ENCODE results near the gene SPRED3. TPM values are rescaled to one million over a fixed set of nuclear protein-coding genes. Genes with fewer than 3 reads are reported as not detected.

The SPRED3 gene
- total RNA-seq, 4 donors from 2014 or later = 0.44 to 7.1 (median 0.96) TPM

DNA sequence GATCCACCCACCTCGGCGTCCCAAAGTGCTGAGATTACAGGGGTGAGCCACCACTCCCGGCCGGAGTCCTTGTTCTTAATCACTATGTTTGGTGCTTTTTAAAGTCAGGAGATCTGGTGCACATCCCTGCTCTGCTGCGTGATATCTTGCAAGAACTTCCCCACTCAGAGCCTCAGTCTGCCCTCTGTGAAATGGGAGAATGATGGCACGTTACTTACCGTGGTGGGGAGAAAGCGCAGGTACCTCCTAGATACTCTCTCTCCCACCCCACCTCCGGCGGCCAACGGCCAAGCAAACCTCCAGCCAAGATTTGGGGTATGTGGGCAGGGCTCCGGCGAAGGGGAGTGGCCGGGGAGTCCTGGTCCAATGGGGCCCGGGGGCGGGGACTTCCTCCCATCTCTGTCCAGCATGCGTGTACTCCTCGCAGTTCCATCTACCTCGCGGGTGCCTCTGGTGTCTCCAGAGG, 44.8 kb downstream of the SPRED3 start, which contains the start of gene RYR1:
Gene RYR1 (plus strand): TSS at position 424 of the 466 bp plus-strand sequence. CDS start 139 bp downstream, outside the sequence.
- no peaks in the 10 kb centered on the region for H3K4me1 ChIP-seq
- intact Hi-C loops (cut with DNase I) = no loop called here
- no peaks in the 10 kb centered on the region for H3K36me3 ChIP-seq
- H3K9me3 ChIP-seq = no peaks in the 10 kb centered on the region
- H3K4me3 ChIP-seq (replicated peaks in 1 of 3) = no peak within 1 kb of the TSS
- peak; percentile 15 to 31 for DNase-seq
- WGBS, 2 donors = 20 to 43% methylated on average over 8 to 9 of the region's 20 CpGs
- no peaks in the 10 kb centered on the region for H3K27me3 ChIP-seq
- TF ChIP-seq, protein P1, sequence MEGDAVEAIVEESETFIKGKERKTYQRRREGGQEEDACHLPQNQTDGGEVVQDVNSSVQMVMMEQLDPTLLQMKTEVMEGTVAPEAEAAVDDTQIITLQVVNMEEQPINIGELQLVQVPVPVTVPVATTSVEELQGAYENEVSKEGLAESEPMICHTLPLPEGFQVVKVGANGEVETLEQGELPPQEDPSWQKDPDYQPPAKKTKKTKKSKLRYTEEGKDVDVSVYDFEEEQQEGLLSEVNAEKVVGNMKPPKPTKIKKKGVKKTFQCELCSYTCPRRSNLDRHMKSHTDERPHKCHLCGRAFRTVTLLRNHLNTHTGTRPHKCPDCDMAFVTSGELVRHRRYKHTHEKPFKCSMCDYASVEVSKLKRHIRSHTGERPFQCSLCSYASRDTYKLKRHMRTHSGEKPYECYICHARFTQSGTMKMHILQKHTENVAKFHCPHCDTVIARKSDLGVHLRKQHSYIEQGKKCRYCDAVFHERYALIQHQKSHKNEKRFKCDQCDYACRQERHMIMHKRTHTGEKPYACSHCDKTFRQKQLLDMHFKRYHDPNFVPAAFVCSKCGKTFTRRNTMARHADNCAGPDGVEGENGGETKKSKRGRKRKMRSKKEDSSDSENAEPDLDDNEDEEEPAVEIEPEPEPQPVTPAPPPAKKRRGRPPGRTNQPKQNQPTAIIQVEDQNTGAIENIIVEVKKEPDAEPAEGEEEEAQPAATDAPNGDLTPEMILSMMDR (IDR thresholded peaks at IDR 0.05) = no peak
- TF ChIP-seq POLR2A (IDR thresholded peaks at IDR 0.05) = no peak
- H3K27ac ChIP-seq = no peak within 1 kb of the TSS

DNA sequence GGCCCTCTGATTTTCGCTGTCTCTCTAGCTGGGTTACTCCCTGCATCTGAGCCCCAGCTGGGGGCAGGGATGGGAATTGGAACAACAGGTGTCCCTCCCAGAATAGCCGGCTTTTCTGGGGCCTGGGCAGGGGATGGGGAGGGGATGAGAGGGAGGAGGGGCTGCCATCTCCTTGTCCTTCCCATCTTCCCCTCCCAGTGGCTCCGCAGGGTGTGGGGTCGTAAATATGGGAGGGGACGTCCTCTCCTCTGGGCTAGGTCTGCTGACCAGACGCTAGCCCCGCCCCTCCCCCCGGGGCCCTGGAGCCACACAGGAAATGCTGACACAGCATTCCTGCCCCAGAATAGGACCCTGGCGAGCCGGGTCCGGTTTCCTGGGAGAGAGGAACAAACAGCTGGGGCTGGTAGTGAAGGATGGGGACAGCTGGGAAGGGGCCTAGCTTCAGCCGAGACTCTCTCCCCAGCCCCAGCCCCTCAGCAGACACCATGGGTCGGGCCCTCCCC, 46.1 kb downstream of the SPRED3 start:
- 15 to 23% methylated on average over 8 to 12 of the region's 13 CpGs for WGBS, 2 donors
- TF ChIP-seq POLR2A (IDR thresholded peaks at IDR 0.05) = no peak
- TF ChIP-seq, protein P1 (IDR thresholded peaks at IDR 0.05) = no peak
- peak in 1 of 2 donors; percentile 7 for DNase-seq
- no peaks in the 10 kb centered on the region for H3K9me3 ChIP-seq
- no peaks in the 10 kb centered on the region for H3K4me1 ChIP-seq
- H3K27me3 ChIP-seq = no peaks in the 10 kb centered on the region
- no peak overlapping the region for H3K27ac ChIP-seq
- H3K4me3 ChIP-seq (replicated peaks in 1 of 3) = no peak overlapping the region
- H3K36me3 ChIP-seq = no peaks in the 10 kb centered on the region
- intact Hi-C loops (cut with DNase I) = no loop called here

DNA sequence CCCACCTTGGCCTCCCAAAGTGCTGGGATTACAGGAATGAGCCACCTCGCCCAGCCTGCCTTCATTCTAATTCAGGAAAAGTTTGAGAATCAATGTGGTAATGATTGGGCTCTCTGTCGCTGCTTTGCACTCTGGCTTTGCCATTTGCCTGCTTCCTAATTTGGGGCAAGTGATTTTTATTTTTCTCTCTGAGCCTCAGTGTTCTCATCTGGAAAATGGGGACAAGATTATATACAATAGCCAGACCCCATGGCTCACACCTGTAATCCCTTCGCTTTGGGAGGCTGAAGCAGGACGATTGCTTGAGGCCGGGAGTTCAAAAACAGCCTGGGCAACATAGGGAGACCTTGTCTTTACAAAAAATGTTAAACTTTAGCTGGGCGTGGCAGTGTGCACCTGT, 48.8 kb downstream of the SPRED3 start:
- Histone ChIP-seq H3K4me1 (no peaks in the 10 kb centered on the region), H3K4me3 (replicated peaks in 1 of 3) (no peak overlapping the region), H3K27me3 (no peaks in the 10 kb centered on the region), H3K27ac (no peak overlapping the region), H3K9me3 (no peaks in the 10 kb centered on the region), H3K36me3 (no peaks in the 10 kb centered on the region)
- intact Hi-C loops (cut with DNase I) = no loop called here
- no peak for DNase-seq
- WGBS, 2 donors = 93 to 94% methylated on average over 6 of the region's 6 CpGs
- TF ChIP-seq POLR2A (IDR thresholded peaks at IDR 0.05) = no peak
- TF ChIP-seq, protein P1 (IDR thresholded peaks at IDR 0.05) = no peak

DNA sequence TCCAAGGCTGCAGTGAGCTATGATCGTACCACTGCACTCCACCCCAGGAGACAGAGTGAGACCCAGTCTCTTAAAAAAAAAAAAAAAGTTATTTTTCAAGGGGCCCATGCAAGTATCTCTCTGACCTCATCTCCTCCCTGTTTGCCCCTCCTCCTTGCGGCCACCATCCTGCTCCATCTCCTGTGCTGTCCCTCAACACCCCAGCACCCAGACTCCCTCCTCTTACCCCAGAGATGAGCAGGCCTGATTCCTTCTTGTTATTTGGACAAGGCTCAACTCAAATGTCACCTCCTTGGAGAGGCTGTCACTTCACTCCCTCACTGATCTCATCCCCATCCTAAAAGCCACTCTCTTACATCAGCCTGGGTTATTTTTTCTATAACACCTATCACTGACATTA, 49.4 kb downstream of the SPRED3 start:
- DNase-seq = no peak
- no peak for TF ChIP-seq POLR2A (IDR thresholded peaks at IDR 0.05)
- TF ChIP-seq, protein P1 (IDR thresholded peaks at IDR 0.05) = no peak
- H3K27ac ChIP-seq = no peak overlapping the region
- no peaks in the 10 kb centered on the region for H3K9me3 ChIP-seq
- H3K4me3 ChIP-seq (replicated peaks in 1 of 3) = no peak overlapping the region
- no peaks in the 10 kb centered on the region for H3K27me3 ChIP-seq
- H3K36me3 ChIP-seq = no peaks in the 10 kb centered on the region
- no peaks in the 10 kb centered on the region for H3K4me1 ChIP-seq
- WGBS, 2 donors = 68 to 81% methylated on average over 2 of the region's 2 CpGs
- intact Hi-C loops (cut with DNase I) = no loop called here

DNA sequence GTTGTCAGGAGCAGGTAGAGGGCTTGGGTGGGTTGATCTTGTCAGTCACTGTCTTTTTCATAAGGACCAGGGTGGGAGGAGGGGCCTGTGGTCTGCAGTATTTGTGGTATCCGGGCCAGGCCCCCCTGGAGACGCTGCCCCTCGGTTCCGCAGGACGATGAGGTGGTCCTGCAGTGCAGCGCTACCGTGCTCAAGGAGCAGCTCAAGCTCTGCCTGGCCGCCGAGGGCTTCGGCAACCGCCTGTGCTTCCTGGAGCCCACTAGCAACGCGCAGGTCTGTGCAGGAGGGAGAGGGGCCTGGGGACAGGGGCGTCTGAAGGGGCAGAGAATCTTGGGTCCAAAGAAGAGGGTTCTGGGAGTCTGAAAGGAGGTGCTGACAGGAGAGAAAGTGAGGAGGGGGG, 52.1 kb downstream of the SPRED3 start:
- no peak for TF ChIP-seq POLR2A (IDR thresholded peaks at IDR 0.05)
- TF ChIP-seq, protein P1 (IDR thresholded peaks at IDR 0.05) = no peak
- Histone ChIP-seq H3K4me3 (replicated peaks in 1 of 3) (no peak overlapping the region), H3K9me3 (no peaks in the 10 kb centered on the region), H3K36me3 (no peaks in the 10 kb centered on the region), H3K27ac (no peak overlapping the region), H3K27me3 (no peaks in the 10 kb centered on the region), H3K4me1 (no peaks in the 10 kb centered on the region)
- no peak for DNase-seq
- WGBS, 2 donors = 58 to 60% methylated on average over 14 of the region's 14 CpGs
- intact Hi-C loops (cut with DNase I) = no loop called here

All from thyroid gland (tissue), 4 donors.